Measurements from ENCODE around the gene RBM15.

The RBM15 gene

DNA sequence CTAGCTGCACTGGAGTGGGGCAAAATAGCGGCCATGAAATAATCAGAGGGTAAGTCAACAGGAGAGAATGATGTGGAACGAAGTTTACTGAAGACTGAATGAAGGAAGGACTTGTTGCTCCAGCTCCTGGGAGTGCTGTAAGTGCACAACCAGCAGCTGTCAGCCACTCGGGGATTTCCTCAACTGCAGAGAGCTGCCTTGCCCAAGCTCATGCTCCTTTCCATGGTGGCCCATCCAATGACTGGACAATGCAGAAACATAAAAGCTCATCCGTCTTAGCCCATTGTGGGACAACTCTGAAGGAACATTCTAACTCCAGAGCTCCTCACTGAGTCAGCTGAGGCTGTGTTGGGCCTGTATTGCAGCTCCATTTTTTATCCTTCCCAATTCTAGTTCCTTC is 21.1 kb upstream of the RBM15 start:
- no peaks in the 10 kb centered on the region for H3K27me3 ChIP-seq (replicated peaks; ENCODE audit: insufficient read depth, low read length)
- H3F3A ChIP-seq (ENCODE audit: insufficient read depth, low read length), result no peaks in the 10 kb centered on the region
- H3K27ac ChIP-seq (ENCODE audit: low read length), result no peak overlapping the region
- H3K9me2 ChIP-seq (replicated peaks; ENCODE audit: insufficient read depth, low read length), result no peaks in the 10 kb centered on the region
- H3K9me3 ChIP-seq (replicated peaks; ENCODE audit: insufficient read depth, low read length), result no peaks in the 10 kb centered on the region
- H4K20me1 ChIP-seq (ENCODE audit: insufficient read depth, low read length), result no peaks in the 10 kb centered on the region
- H3K36me3 ChIP-seq (replicated peaks; ENCODE audit: insufficient read depth, low read length), result no peaks in the 10 kb centered on the region
- no peak for DNase-seq
- H3K4me3 ChIP-seq (ENCODE audit: low read length), result no peak overlapping the region
- no peak overlapping the region for H2AFZ ChIP-seq (ENCODE audit: low read length)
- H3K9ac ChIP-seq (ENCODE audit: low read length), result no peak overlapping the region
- TF ChIP-seq, protein P1, sequence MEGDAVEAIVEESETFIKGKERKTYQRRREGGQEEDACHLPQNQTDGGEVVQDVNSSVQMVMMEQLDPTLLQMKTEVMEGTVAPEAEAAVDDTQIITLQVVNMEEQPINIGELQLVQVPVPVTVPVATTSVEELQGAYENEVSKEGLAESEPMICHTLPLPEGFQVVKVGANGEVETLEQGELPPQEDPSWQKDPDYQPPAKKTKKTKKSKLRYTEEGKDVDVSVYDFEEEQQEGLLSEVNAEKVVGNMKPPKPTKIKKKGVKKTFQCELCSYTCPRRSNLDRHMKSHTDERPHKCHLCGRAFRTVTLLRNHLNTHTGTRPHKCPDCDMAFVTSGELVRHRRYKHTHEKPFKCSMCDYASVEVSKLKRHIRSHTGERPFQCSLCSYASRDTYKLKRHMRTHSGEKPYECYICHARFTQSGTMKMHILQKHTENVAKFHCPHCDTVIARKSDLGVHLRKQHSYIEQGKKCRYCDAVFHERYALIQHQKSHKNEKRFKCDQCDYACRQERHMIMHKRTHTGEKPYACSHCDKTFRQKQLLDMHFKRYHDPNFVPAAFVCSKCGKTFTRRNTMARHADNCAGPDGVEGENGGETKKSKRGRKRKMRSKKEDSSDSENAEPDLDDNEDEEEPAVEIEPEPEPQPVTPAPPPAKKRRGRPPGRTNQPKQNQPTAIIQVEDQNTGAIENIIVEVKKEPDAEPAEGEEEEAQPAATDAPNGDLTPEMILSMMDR (IDR thresholded peaks at IDR 0.05; ENCODE audit: low read length), result no peak
- TF ChIP-seq EZH2phosphoT487 (IDR thresholded peaks at IDR 0.05; ENCODE audit: low read length) (no peak), EZH2 (optimal IDR thresholded peaks at IDR 0.05; ENCODE audit: low read depth, low read length) (no peak)
- H3K4me1 ChIP-seq (ENCODE audit: low read length), result no peaks in the 10 kb centered on the region
- H3K79me2 ChIP-seq (ENCODE audit: low read length), result no peaks in the 10 kb centered on the region
- H3K4me2 ChIP-seq (ENCODE audit: low read depth, low read length), result no peak overlapping the region

DNA sequence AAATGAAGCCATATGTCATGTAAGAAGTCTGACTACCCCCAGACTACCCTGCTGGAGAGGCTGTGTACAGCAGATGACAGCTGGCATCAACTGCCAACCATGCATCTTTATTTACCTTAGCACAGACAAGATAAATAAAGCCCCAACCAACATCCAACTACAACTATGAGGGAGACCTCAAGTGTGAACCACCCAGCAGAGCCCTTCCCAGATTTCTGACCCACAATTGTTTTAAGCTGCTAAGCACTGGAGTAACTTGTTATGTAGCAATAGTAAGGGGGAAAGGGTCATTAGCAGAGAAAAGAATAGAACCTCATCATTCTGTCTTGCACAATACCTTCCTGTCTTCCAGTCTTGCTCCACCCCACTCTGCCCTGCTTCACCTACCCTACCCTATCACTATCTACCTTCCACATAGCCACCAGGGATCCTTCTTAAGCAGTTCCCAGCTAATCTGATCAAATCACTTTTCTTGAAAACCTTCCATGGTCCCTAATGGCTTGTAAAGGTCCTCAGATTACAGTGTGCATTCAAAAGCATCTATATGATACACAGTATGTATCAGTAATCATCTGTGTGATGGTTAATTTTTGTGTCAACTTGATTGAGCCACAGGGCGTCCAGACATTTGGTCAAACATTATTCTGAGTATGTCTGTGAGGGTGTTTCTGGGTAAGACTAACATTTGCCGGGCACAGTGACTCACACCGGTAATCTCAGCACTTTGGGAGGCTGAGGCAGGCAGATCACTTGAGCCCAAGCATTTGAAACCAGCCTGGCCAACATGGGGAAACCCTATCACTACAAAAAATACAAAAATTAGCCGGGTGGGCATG is 19.6 kb upstream of the RBM15 start:
- H3K4me1 ChIP-seq (ENCODE audit: low read length), result no peaks in the 10 kb centered on the region
- no peak overlapping the region for H3K4me2 ChIP-seq (ENCODE audit: low read depth, low read length)
- no peak overlapping the region for H3K4me3 ChIP-seq (ENCODE audit: low read length)
- H3K36me3 ChIP-seq (replicated peaks; ENCODE audit: insufficient read depth, low read length), result no peaks in the 10 kb centered on the region
- no peak for DNase-seq
- no peaks in the 10 kb centered on the region for H3K79me2 ChIP-seq (ENCODE audit: low read length)
- H3K27me3 ChIP-seq (replicated peaks; ENCODE audit: insufficient read depth, low read length), result no peaks in the 10 kb centered on the region
- no peak overlapping the region for H3K9ac ChIP-seq (ENCODE audit: low read length)
- no peaks in the 10 kb centered on the region for H3K9me3 ChIP-seq (replicated peaks; ENCODE audit: insufficient read depth, low read length)
- H4K20me1 ChIP-seq (ENCODE audit: insufficient read depth, low read length), result no peaks in the 10 kb centered on the region
- no peaks in the 10 kb centered on the region for H3F3A ChIP-seq (ENCODE audit: insufficient read depth, low read length)
- no peaks in the 10 kb centered on the region for H3K9me2 ChIP-seq (replicated peaks; ENCODE audit: insufficient read depth, low read length)
- no peak overlapping the region for H2AFZ ChIP-seq (ENCODE audit: low read length)
- no peak overlapping the region for H3K27ac ChIP-seq (ENCODE audit: low read length)
- TF ChIP-seq, protein P1 (IDR thresholded peaks at IDR 0.05; ENCODE audit: low read length), result no peak
- no peak for TF ChIP-seq EZH2phosphoT487 (IDR thresholded peaks at IDR 0.05; ENCODE audit: low read length)

DNA sequence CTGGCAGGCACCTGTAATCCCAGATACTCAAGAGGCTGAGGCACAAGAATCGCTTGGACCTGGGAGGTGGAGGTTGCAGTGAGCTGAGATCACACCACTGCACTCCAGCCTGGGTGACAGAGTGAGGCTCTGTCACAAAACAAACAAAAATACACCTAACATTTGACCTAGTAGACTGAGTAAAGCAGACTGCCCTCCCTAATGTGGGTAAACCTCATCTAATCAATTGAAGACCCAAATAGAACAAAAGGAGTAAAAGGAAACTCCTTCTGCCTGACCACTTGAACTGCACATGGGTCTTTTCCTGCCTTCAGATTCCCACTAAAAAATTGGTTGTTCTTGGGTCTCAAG is 19.0 kb upstream of the RBM15 start:
- no peak for DNase-seq
- Histone ChIP-seq H3K4me2 (ENCODE audit: low read depth, low read length) (no peak overlapping the region), H3K27me3 (replicated peaks; ENCODE audit: insufficient read depth, low read length) (no peaks in the 10 kb centered on the region), H4K20me1 (ENCODE audit: insufficient read depth, low read length) (no peaks in the 10 kb centered on the region), H3K9me2 (replicated peaks; ENCODE audit: insufficient read depth, low read length) (no peaks in the 10 kb centered on the region), H3F3A (ENCODE audit: insufficient read depth, low read length) (no peaks in the 10 kb centered on the region), H3K4me3 (ENCODE audit: low read length) (no peak overlapping the region), H3K4me1 (ENCODE audit: low read length) (no peaks in the 10 kb centered on the region), H2AFZ (ENCODE audit: low read length) (no peak overlapping the region), H3K36me3 (replicated peaks; ENCODE audit: insufficient read depth, low read length) (no peaks in the 10 kb centered on the region), H3K9ac (ENCODE audit: low read length) (no peak overlapping the region), H3K27ac (ENCODE audit: low read length) (no peak overlapping the region), H3K79me2 (ENCODE audit: low read length) (no peaks in the 10 kb centered on the region), H3K9me3 (replicated peaks; ENCODE audit: insufficient read depth, low read length) (no peaks in the 10 kb centered on the region)
- no peak for TF ChIP-seq EZH2 (optimal IDR thresholded peaks at IDR 0.05; ENCODE audit: low read depth, low read length)
- no peak for TF ChIP-seq EZH2phosphoT487 (IDR thresholded peaks at IDR 0.05; ENCODE audit: low read length)

DNA sequence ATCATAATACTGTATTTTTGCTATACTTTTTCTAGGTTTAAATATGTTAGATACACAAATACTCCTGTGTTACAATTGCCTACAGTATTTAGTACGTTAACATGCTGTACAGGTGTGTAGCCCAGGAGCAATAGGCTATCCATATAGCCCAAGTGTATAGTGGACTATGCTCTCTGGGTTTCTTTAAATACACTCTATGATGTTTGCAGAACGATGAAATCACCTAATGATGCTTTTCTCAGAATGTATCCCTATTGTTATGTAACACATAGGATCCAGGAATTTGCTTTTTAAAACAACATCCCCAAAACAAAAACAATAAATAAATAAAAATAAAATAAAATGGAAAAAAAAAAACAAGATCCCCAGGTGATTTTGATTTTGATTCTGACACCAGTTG is 18.1 kb upstream of the RBM15 start:
- H3K27me3 ChIP-seq (replicated peaks; ENCODE audit: insufficient read depth, low read length), result no peaks in the 10 kb centered on the region
- no peak overlapping the region for H2AFZ ChIP-seq (ENCODE audit: low read length)
- H4K20me1 ChIP-seq (ENCODE audit: insufficient read depth, low read length), result no peaks in the 10 kb centered on the region
- H3F3A ChIP-seq (ENCODE audit: insufficient read depth, low read length), result no peaks in the 10 kb centered on the region
- no peaks in the 10 kb centered on the region for H3K9me2 ChIP-seq (replicated peaks; ENCODE audit: insufficient read depth, low read length)
- H3K4me2 ChIP-seq (ENCODE audit: low read depth, low read length), result no peak overlapping the region
- no peaks in the 10 kb centered on the region for H3K4me1 ChIP-seq (ENCODE audit: low read length)
- H3K4me3 ChIP-seq (ENCODE audit: low read length), result no peak overlapping the region
- TF ChIP-seq, protein P1 (IDR thresholded peaks at IDR 0.05; ENCODE audit: low read length), result no peak
- TF ChIP-seq EZH2 (optimal IDR thresholded peaks at IDR 0.05; ENCODE audit: low read depth, low read length) (no peak), EZH2phosphoT487 (IDR thresholded peaks at IDR 0.05; ENCODE audit: low read length) (no peak)
- no peaks in the 10 kb centered on the region for H3K9me3 ChIP-seq (replicated peaks; ENCODE audit: insufficient read depth, low read length)
- H3K27ac ChIP-seq (ENCODE audit: low read length), result no peak overlapping the region
- no peaks in the 10 kb centered on the region for H3K36me3 ChIP-seq (replicated peaks; ENCODE audit: insufficient read depth, low read length)
- H3K79me2 ChIP-seq (ENCODE audit: low read length), result no peaks in the 10 kb centered on the region
- no peak overlapping the region for H3K9ac ChIP-seq (ENCODE audit: low read length)
- DNase-seq, result no peak

Data from MM.1S (cell line).